ENCODE measurements around the gene IMMT.

Gene IMMT

DNA sequence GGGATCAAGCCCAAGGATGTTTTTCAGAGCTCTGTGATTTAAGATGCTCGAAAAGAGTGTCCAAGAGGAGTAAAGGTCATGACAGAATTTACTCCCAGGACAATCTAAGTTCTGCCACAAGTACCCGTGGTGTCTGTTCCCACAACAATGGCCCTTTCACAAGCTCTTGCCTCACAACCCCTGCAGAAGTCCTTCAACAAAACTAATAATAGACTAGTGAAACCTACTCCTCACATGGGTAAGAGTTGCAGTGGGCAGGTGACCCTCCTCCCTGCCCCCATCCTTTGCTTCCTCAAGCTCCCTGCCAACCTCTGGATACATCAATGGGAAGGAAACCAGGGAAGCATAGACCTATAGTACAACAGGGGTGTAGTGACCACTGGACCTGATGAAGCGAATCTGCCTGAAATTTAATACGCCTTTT, 54.3 kb downstream of the IMMT start:
- no peak for TF ChIP-seq TCF12 (IDR thresholded peaks at IDR 0.05; ENCODE audit: low read depth)
- no peak for TF ChIP-seq NFIC (IDR thresholded peaks at IDR 0.05)
- no peak for TF ChIP-seq TAF1 (IDR thresholded peaks at IDR 0.05; ENCODE audit: low read depth)
- no peak for TF ChIP-seq ZBTB7A (IDR thresholded peaks at IDR 0.05; ENCODE audit: low read depth)
- TF ChIP-seq EGR1 (IDR thresholded peaks at IDR 0.05), result no peak
- TF ChIP-seq FOXM1 (IDR thresholded peaks at IDR 0.05; ENCODE audit: borderline replicate concordance, low read depth), result no peak
- no peak for TF ChIP-seq TEAD4 (IDR thresholded peaks at IDR 0.05)
- TF ChIP-seq, protein P1, sequence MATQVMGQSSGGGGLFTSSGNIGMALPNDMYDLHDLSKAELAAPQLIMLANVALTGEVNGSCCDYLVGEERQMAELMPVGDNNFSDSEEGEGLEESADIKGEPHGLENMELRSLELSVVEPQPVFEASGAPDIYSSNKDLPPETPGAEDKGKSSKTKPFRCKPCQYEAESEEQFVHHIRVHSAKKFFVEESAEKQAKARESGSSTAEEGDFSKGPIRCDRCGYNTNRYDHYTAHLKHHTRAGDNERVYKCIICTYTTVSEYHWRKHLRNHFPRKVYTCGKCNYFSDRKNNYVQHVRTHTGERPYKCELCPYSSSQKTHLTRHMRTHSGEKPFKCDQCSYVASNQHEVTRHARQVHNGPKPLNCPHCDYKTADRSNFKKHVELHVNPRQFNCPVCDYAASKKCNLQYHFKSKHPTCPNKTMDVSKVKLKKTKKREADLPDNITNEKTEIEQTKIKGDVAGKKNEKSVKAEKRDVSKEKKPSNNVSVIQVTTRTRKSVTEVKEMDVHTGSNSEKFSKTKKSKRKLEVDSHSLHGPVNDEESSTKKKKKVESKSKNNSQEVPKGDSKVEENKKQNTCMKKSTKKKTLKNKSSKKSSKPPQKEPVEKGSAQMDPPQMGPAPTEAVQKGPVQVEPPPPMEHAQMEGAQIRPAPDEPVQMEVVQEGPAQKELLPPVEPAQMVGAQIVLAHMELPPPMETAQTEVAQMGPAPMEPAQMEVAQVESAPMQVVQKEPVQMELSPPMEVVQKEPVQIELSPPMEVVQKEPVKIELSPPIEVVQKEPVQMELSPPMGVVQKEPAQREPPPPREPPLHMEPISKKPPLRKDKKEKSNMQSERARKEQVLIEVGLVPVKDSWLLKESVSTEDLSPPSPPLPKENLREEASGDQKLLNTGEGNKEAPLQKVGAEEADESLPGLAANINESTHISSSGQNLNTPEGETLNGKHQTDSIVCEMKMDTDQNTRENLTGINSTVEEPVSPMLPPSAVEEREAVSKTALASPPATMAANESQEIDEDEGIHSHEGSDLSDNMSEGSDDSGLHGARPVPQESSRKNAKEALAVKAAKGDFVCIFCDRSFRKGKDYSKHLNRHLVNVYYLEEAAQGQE (IDR thresholded peaks at IDR 0.05; ENCODE audit: low read depth), result no peak
- no peak for TF ChIP-seq EP300 (IDR thresholded peaks at IDR 0.05; ENCODE audit: borderline replicate concordance)
- TF ChIP-seq CEBPB (IDR thresholded peaks at IDR 0.05), result no peak
- TF ChIP-seq RAD21 (IDR thresholded peaks at IDR 0.05; ENCODE audit: low read depth), result no peak
- TF ChIP-seq YY1 (IDR thresholded peaks at IDR 0.05; ENCODE audit: low read depth), result no peak
- TF ChIP-seq, protein P2, sequence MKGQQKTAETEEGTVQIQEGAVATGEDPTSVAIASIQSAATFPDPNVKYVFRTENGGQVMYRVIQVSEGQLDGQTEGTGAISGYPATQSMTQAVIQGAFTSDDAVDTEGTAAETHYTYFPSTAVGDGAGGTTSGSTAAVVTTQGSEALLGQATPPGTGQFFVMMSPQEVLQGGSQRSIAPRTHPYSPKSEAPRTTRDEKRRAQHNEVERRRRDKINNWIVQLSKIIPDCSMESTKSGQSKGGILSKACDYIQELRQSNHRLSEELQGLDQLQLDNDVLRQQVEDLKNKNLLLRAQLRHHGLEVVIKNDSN (IDR thresholded peaks at IDR 0.05), result no peak
- TF ChIP-seq CREB1 (IDR thresholded peaks at IDR 0.05; ENCODE audit: low read depth), result no peak
- TF ChIP-seq, protein P3, sequence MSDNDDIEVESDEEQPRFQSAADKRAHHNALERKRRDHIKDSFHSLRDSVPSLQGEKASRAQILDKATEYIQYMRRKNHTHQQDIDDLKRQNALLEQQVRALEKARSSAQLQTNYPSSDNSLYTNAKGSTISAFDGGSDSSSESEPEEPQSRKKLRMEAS (IDR thresholded peaks at IDR 0.05), result no peak

DNA sequence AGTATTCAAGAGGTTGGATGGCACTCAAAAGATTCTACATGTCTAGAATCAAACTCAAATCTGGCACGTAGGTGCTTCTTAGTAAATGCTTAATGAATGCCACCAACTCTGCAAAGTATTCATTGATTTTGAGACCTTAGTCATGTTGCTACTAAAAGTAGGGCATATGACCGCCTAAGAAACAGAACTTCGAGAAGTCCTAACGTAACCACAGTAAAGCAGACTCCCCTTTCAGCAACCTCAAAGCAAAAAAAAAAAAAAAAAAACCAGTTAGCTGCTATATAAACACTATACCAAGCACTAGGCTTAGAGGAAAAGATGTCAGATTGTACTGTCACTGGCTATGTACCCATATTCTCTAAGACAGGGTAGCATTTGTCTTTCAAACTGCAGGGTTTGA, 55.3 kb downstream of the IMMT start:
- no peak for TF ChIP-seq CEBPB (IDR thresholded peaks at IDR 0.05)
- no peak for TF ChIP-seq TAF1 (IDR thresholded peaks at IDR 0.05; ENCODE audit: low read depth)
- TF ChIP-seq, protein P3 (IDR thresholded peaks at IDR 0.05), result no peak
- TF ChIP-seq FOXM1 (IDR thresholded peaks at IDR 0.05; ENCODE audit: borderline replicate concordance, low read depth), result no peak
- TF ChIP-seq EGR1 (IDR thresholded peaks at IDR 0.05), result no peak
- TF ChIP-seq YY1 (IDR thresholded peaks at IDR 0.05; ENCODE audit: low read depth), result no peak
- no peak for TF ChIP-seq TCF12 (IDR thresholded peaks at IDR 0.05; ENCODE audit: low read depth)

DNA sequence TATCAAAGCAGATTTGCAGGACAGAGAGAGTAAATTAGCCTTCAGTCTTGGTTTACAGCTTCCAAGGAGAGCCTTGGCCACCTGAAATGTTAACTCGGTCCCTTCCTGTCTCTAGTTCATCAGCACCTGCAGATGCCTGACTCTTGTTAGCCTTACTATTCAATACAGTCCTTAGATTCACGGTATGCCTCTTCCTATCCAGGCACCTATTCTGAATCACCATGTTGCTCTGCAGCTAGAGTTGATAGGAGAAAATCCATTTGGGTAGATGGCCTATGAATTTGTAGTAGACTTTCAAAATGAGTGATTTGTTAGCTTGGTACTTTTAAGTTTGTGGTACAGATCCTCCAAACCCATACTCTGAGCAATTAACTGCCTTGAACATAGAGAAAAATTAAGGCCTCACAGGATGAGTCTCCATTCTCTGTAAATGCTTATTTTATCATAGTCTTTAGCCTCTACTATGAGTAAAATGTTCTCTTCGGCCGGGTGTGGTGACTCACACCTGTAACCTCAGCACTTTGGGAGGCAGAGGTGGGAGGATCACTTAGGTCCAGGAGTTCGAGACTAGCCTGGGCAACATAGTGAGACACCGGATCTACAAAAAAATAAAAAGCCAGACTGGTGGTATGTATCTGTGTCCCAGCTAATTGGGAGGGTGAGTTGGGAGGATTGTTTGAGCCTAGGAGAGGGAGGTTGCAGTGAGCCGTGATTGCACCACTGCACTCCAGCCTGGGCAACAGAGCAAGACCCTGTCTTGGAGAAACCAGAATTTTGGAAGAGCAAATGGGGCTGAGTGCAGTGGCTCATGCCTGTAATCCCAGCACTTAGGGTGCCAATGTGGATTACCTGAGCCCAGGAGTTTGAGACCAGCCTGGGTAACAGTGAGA, 56.3 kb downstream of the IMMT start:
- TF ChIP-seq YY1 (IDR thresholded peaks at IDR 0.05; ENCODE audit: low read depth), result no peak

DNA sequence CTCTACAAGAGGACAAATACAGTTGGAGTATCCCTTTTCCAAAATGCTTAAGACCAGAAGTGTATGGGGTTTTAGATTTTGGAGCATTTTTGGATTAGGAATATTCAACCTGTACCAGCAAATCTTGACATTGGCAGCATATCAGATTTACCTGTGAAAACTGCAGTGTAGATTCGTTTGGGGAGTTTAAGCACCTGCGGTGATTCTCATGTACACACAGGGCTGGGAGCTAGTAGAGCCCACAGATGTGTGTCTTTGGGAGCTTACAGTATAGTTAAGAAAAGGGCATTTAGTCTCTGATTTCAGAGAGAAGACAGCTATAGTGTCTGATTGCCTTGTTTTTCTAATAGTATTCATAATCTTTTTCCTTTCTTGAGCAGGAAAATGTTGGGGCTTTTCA, 59.1 kb downstream of the IMMT start:
- TF ChIP-seq ZBTB7A (IDR thresholded peaks at IDR 0.05; ENCODE audit: low read depth) (no peak), YY1 (IDR thresholded peaks at IDR 0.05; ENCODE audit: low read depth) (no peak), FOXM1 (IDR thresholded peaks at IDR 0.05; ENCODE audit: borderline replicate concordance, low read depth) (no peak), CEBPB (IDR thresholded peaks at IDR 0.05) (no peak), TCF12 (IDR thresholded peaks at IDR 0.05; ENCODE audit: low read depth) (no peak), TAF1 (IDR thresholded peaks at IDR 0.05; ENCODE audit: low read depth) (no peak), EGR1 (IDR thresholded peaks at IDR 0.05) (no peak), RAD21 (IDR thresholded peaks at IDR 0.05; ENCODE audit: low read depth) (no peak), TEAD4 (IDR thresholded peaks at IDR 0.05) (no peak), NFIC (IDR thresholded peaks at IDR 0.05) (no peak), CREB1 (IDR thresholded peaks at IDR 0.05; ENCODE audit: low read depth) (no peak), EP300 (IDR thresholded peaks at IDR 0.05; ENCODE audit: borderline replicate concordance) (no peak)
- TF ChIP-seq, protein P2 (IDR thresholded peaks at IDR 0.05), result no peak
- TF ChIP-seq, protein P3 (IDR thresholded peaks at IDR 0.05), result no peak
- TF ChIP-seq, protein P1 (IDR thresholded peaks at IDR 0.05; ENCODE audit: low read depth), result no peak

DNA sequence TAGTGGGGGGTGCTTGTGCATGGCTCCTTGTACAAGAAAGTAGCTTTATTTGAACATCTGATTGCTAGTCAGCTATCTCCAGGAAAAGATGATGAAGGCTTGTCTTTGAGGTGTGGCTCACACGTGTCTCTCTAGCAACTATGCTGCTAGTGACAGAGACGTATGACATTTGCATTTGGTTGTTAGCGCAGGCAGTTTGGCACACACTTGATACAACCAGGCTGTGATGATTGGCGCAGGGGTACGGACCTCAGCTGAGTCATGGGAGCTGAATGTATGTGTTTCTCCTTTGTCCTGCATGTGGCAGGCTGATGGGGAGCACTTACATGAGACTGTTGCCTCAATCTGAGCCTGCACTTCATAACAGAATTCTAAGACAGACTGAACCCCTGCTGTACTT, 59.6 kb downstream of the IMMT start:
- TF ChIP-seq FOXM1 (IDR thresholded peaks at IDR 0.05; ENCODE audit: borderline replicate concordance, low read depth) (no peak), CREB1 (IDR thresholded peaks at IDR 0.05; ENCODE audit: low read depth) (no peak), ZBTB7A (IDR thresholded peaks at IDR 0.05; ENCODE audit: low read depth) (no peak), EP300 (IDR thresholded peaks at IDR 0.05; ENCODE audit: borderline replicate concordance) (no peak), TCF12 (IDR thresholded peaks at IDR 0.05; ENCODE audit: low read depth) (no peak), CEBPB (IDR thresholded peaks at IDR 0.05) (no peak), TEAD4 (IDR thresholded peaks at IDR 0.05) (no peak), YY1 (IDR thresholded peaks at IDR 0.05; ENCODE audit: low read depth) (no peak), RAD21 (IDR thresholded peaks at IDR 0.05; ENCODE audit: low read depth) (no peak)
- TF ChIP-seq, protein P2 (IDR thresholded peaks at IDR 0.05), result no peak
- TF ChIP-seq, protein P3 (IDR thresholded peaks at IDR 0.05), result no peak
- TF ChIP-seq, protein P1 (IDR thresholded peaks at IDR 0.05; ENCODE audit: low read depth), result no peak
